ENCODE results near the gene CREBZF.

The CREBZF gene

GRCh38 chr11:85705800-85706199 is 40.9 kb upstream of the CREBZF start:
- TF ChIP-seq RARB (CRISPR knock-in tag; IDR thresholded peaks at IDR 0.05) (no peak), ISL1 (CRISPR knock-in tag; IDR thresholded peaks at IDR 0.05) (peak; percentile 62)
- peak; percentile 22; the same call in 2 of the 3 replicates for ATAC-seq

GRCh38 chr11:85704967-85705366 is 40.0 kb upstream of the CREBZF start:
- ATAC-seq = no peak
- TF ChIP-seq PATZ1 (CRISPR knock-in tag; IDR thresholded peaks at IDR 0.05; ENCODE audit: borderline replicate concordance) = no peak
- TF ChIP-seq ZNF565 (CRISPR knock-in tag; conservative IDR thresholded peaks at IDR 0.05; ENCODE audit: low read depth) = no peak
- no peak for TF ChIP-seq GLIS3 (CRISPR knock-in tag; IDR thresholded peaks at IDR 0.05)
- TF ChIP-seq RARB (CRISPR knock-in tag; IDR thresholded peaks at IDR 0.05) = no peak
- no peak for TF ChIP-seq OSR1 (CRISPR knock-in tag; IDR thresholded peaks at IDR 0.05)
- TF ChIP-seq TOX (CRISPR knock-in tag; IDR thresholded peaks at IDR 0.05; ENCODE audit: borderline replicate concordance) = no peak
- no peak for TF ChIP-seq ESRRG (CRISPR knock-in tag; IDR thresholded peaks at IDR 0.05)
- TF ChIP-seq CSDC2 (CRISPR knock-in tag; IDR thresholded peaks at IDR 0.05) = no peak

- TF ChIP-seq ARNTL (CRISPR knock-in tag; IDR thresholded peaks at IDR 0.05; ENCODE audit: borderline replicate concordance, low read depth) (no peak), RARB (CRISPR knock-in tag; IDR thresholded peaks at IDR 0.05) (no peak), CREB5 (CRISPR knock-in tag; IDR thresholded peaks at IDR 0.05; ENCODE audit: low read depth) (no peak), ESRRG (CRISPR knock-in tag; IDR thresholded peaks at IDR 0.05) (no peak), BACH2 (CRISPR knock-in tag; IDR thresholded peaks at IDR 0.05; ENCODE audit: borderline replicate concordance) (no peak), ZFP30 (CRISPR knock-in tag; IDR thresholded peaks at IDR 0.05) (no peak), ISL1 (CRISPR knock-in tag; IDR thresholded peaks at IDR 0.05) (no peak), TOX (CRISPR knock-in tag; IDR thresholded peaks at IDR 0.05; ENCODE audit: borderline replicate concordance) (no peak), GLIS3 (CRISPR knock-in tag; IDR thresholded peaks at IDR 0.05) (no peak)
- no peak for ATAC-seq
These were observed 35.2 kb upstream of the CREBZF start for GRCh38 chr11:85699957-85700741.

- TF ChIP-seq PATZ1 (CRISPR knock-in tag; IDR thresholded peaks at IDR 0.05; ENCODE audit: borderline replicate concordance) (no peak), ISL1 (CRISPR knock-in tag; IDR thresholded peaks at IDR 0.05) (0 out of 2 replicates have a peak, but pooled peaks have one; percentile 19)
- no peak for ATAC-seq
These were observed 33.3 kb upstream of the CREBZF start for GRCh38 chr11:85698195-85698594.

GRCh38 chr11:85697747-85698146 is 32.8 kb upstream of the CREBZF start:
- ATAC-seq = no peak
- TF ChIP-seq CSRNP3 (CRISPR knock-in tag; IDR thresholded peaks at IDR 0.05) (no peak), ZNF8 (CRISPR knock-in tag; IDR thresholded peaks at IDR 0.05) (no peak), TOX (CRISPR knock-in tag; IDR thresholded peaks at IDR 0.05; ENCODE audit: borderline replicate concordance) (no peak), TSHZ2 (CRISPR knock-in tag; IDR thresholded peaks at IDR 0.05) (no peak), CSDC2 (CRISPR knock-in tag; IDR thresholded peaks at IDR 0.05) (no peak), POU6F1 (CRISPR knock-in tag; IDR thresholded peaks at IDR 0.05; ENCODE audit: borderline replicate concordance, low read depth) (no peak), PATZ1 (CRISPR knock-in tag; IDR thresholded peaks at IDR 0.05; ENCODE audit: borderline replicate concordance) (no peak), PPARA (CRISPR knock-in tag; IDR thresholded peaks at IDR 0.05; ENCODE audit: borderline replicate concordance) (no peak), SNAI2 (CRISPR knock-in tag; IDR thresholded peaks at IDR 0.05) (no peak), ZNF565 (CRISPR knock-in tag; conservative IDR thresholded peaks at IDR 0.05; ENCODE audit: low read depth) (no peak), ZNF70 (CRISPR knock-in tag; IDR thresholded peaks at IDR 0.05) (no peak)

Data from SK-N-SH treated with all-trans-retinoic acid at 6 μM for 48 hours (cell line).